NCI-H2227 treated with DMSO at 0.1 percent for 48 hours (cell line): ENCODE measurements around the gene IFRD2.
"Not testable (repeated sequence)": the region's sequence is repeated elsewhere in the genome, so short reads cannot be mapped to it uniquely, and the experiment has no call there.

ENCODE experiments used
- DNase-seq: peaks from one replicate; lab custom pipeline; 2025; lab: John Stamatoyannopoulos, UW

Gene IFRD2

GRCh38 chr3:50278880-50279224, 13.4 kb downstream of the IFRD2 start, which contains the start of gene LSMEM2:
LSMEM2 (plus strand) TSS chr3:50279087; CDS start chr3:50279114, 27 bp downstream.
- no peak for DNase-seq

- no peak for DNase-seq
These were observed 13.9 kb downstream of the IFRD2 start for GRCh38 chr3:50278123-50278879.

GRCh38 chr3:50276762-50277101, 15.5 kb downstream of the IFRD2 start:
- no peak for DNase-seq

- no peak for DNase-seq
These were observed 16.1 kb downstream of the IFRD2 start for GRCh38 chr3:50275996-50276761.

- no peak for DNase-seq
These were observed 16.9 kb downstream of the IFRD2 start for GRCh38 chr3:50275141-50275995.

GRCh38 chr3:50274371-50275104, 17.7 kb downstream of the IFRD2 start:
- no peak for DNase-seq

GRCh38 chr3:50273689-50274065, 18.6 kb downstream of the IFRD2 start:
- DNase-seq: no peak

GRCh38 chr3:50272911-50273688, 19.1 kb downstream of the IFRD2 start:
- DNase-seq: peak; percentile 65

- DNase-seq: not testable (repeated sequence)
These were observed 19.7 kb downstream of the IFRD2 start for GRCh38 chr3:50272538-50272910.

- no peak for DNase-seq
These were observed 20.8 kb downstream of the IFRD2 start for GRCh38 chr3:50271314-50271936.

GRCh38 chr3:50270422-50271224, 21.6 kb downstream of the IFRD2 start:
- no peak for DNase-seq

- DNase-seq: no peak
These were observed 22.2 kb downstream of the IFRD2 start for GRCh38 chr3:50269977-50270413.

- no peak for DNase-seq
These were observed 22.8 kb downstream of the IFRD2 start for GRCh38 chr3:50269460-50269859.

GRCh38 chr3:50268703-50269451, 23.4 kb downstream of the IFRD2 start, which contains the start of gene SEMA3B:
SEMA3B (plus strand) TSS chr3:50269147; CDS start chr3:50269241, 94 bp downstream.
- no peak for DNase-seq

- DNase-seq: no peak
These were observed 24.0 kb downstream of the IFRD2 start for GRCh38 chr3:50268276-50268675.

GRCh38 chr3:50267280-50267913, 24.8 kb downstream of the IFRD2 start:
- no peak for DNase-seq

GRCh38 chr3:50266836-50267235, 25.4 kb downstream of the IFRD2 start:
- DNase-seq: no peak

GRCh38 chr3:50266017-50266416, 26.2 kb downstream of the IFRD2 start:
- no peak for DNase-seq
